ENCODE measurements around the gene DPCD. TPM values are rescaled to one million over a fixed set of nuclear protein-coding genes. Genes with fewer than 3 reads are reported as not detected.

The DPCD gene
- total and polyA plus RNA-seq, 2 experiments from 2014 or later = 22.5 to 38.1 TPM

- TF ChIP-seq ETS1 (IDR thresholded peaks at IDR 0.05) (no peak), EZH2phosphoT487 (IDR thresholded peaks at IDR 0.05; ENCODE audit: unreplicated experiment) (no peak), ZNF114 (CRISPR knock-in tag; IDR thresholded peaks at IDR 0.05) (no peak), JUNB (IDR thresholded peaks at IDR 0.05; ENCODE audit: unreplicated experiment) (no peak), POLR2AphosphoS5 (IDR thresholded peaks at IDR 0.05; ENCODE audit: low read depth) (no peak), ZNF462 (CRISPR knock-in tag; IDR thresholded peaks at IDR 0.05) (no peak)
These were observed 29.2 kb upstream of the DPCD start (continued) for GRCh38 chr10:101558671-101559595.

Measured in GM23338 (cell line).